Tibial nerve (tissue), 4 donors: ENCODE results near the gene UBL4B. TPM values are rescaled to one million over a fixed set of nuclear protein-coding genes. Genes with fewer than 3 reads are reported as not detected.

Experiments used
- DNase-seq, 2 donors: peaks; one replicate each; pipeline ENCODE4 v3.0.0-alpha.2; 2019; ENCODE audit warnings: low spot score in 2 of 2
- H3K27ac ChIP-seq, 4 donors: fragments of 200-600 bp; sonication (generic) in 3 of 4; one replicate each; pipeline ENCODE4 v1.5.1; 2017 to 2019; ENCODE audit warnings: mild to moderate bottlenecking in 1 of 4
- H3K27me3 ChIP-seq, 2 donors: fragments of 200-600 bp; sonication (generic) in 1 of 2; one replicate each; pipeline versions ENCODE4 v1.5.1 to v1.6.0; 2017 to 2019
- H3K36me3 ChIP-seq, 3 donors: fragments of 200-600 bp; sonication (generic); one replicate each; pipeline ENCODE4 v1.5.1; 2018 to 2019
- H3K4me1 ChIP-seq, 4 donors: fragments of 200-600 bp; sonication (generic) in 3 of 4; one replicate each; pipeline ENCODE4 v1.5.1; 2017 to 2019
- H3K4me3 ChIP-seq, 4 donors: fragments of 200-600 bp; sonication (generic) in 3 of 4; one replicate each; pipeline ENCODE4 v1.5.1; 2017 to 2019; ENCODE audit warnings: mild to moderate bottlenecking in 1 of 4, moderate library complexity in 1 of 4
- H3K9me3 ChIP-seq, 4 donors: fragments of 200-600 bp; sonication (generic) in 3 of 4; one replicate each; pipeline ENCODE4 v1.5.1; 2017 to 2019
- CTCF ChIP-seq, 5 experiments: fragments of 200-600 bp in 3 of 5; fragments of 450-650 bp in 2 of 5; sonication (generic) in 3 of 5; IDR thresholded peaks; one replicate each; pipeline ENCODE4 v1.5.1; 2016 to 2019; ENCODE audit warnings: antibody characterized with exemption in 5 of 5, mild to moderate bottlenecking in 3 of 5, moderate library complexity in 2 of 5
- EP300 ChIP-seq, 2 donors: sonication (generic); formaldehyde crosslinking; IDR thresholded peaks; one replicate each; pipeline ENCODE4 v1.6.1; 2017; ENCODE audit warnings: antibody characterized with exemption in 2 of 2, mild to moderate bottlenecking in 1 of 2
- POLR2A ChIP-seq, 2 donors: fragments of 450-650 bp; IDR thresholded peaks; one replicate each; pipeline ENCODE4 v1.6.1; 2017; ENCODE audit warnings: antibody characterized with exemption in 2 of 2, mild to moderate bottlenecking in 2 of 2, moderate library complexity in 2 of 2
- WGBS, 2 donors: methylation state at CpG; one replicate each; pipeline ENCODE4 v1.1.5; 2018; 5-methylcytosine and 5-hydroxymethylcytosine counted together
- total RNA-seq, 4 donors: library from RNA; depleted of rRNA; stranded (reverse); fragments of >200 nt; gene quantifications; one replicate each; pipeline ENCODE4 v1.1.0, GENCODE V29; 2016

The UBL4B gene
- total RNA-seq, 4 donors from 2014 or later = 0.42 TPM; not detected in 3

- H3K4me1 ChIP-seq = peaks cover 0 to 16% (median 4%) of the 10 kb centered on the region in 4 donors
- H3K27me3 ChIP-seq = peaks cover 0 to 58% of the 10 kb centered on the region in 2 donors
- no peaks in the 10 kb centered on the region for H3K36me3 ChIP-seq
- H3K4me3 ChIP-seq = no peak overlapping the region
- DNase-seq = no peak
- H3K9me3 ChIP-seq = no peaks in the 10 kb centered on the region
- TF ChIP-seq POLR2A (IDR thresholded peaks at IDR 0.05) = no peak
- TF ChIP-seq EP300 (IDR thresholded peaks at IDR 0.05) = no peak
- no peak for TF ChIP-seq CTCF (IDR thresholded peaks at IDR 0.05)
- WGBS, 2 donors = 61 to 67% methylated on average over 8 of the region's 8 CpGs
- H3K27ac ChIP-seq = no peak overlapping the region
Measured at GRCh38 chr1:110152133-110152785, 40.0 kb downstream of the UBL4B start.

GRCh38 chr1:110153407-110153950 is 41.2 kb downstream of the UBL4B start:
- DNase-seq = no peak
- Histone ChIP-seq H3K36me3 (no peaks in the 10 kb centered on the region), H3K4me1 (peaks cover 0 to 16% (median 4%) of the 10 kb centered on the region in 4 donors), H3K9me3 (no peaks in the 10 kb centered on the region), H3K4me3 (no peak overlapping the region), H3K27me3 (peaks cover 0 to 46% of the 10 kb centered on the region in 2 donors), H3K27ac (no peak overlapping the region)
- TF ChIP-seq POLR2A (IDR thresholded peaks at IDR 0.05) (no peak), CTCF (IDR thresholded peaks at IDR 0.05) (no peak), EP300 (IDR thresholded peaks at IDR 0.05) (no peak)

GRCh38 chr1:110155878-110156522 is 43.8 kb downstream of the UBL4B start:
- H3K4me3 ChIP-seq = no peak overlapping the region
- H3K27ac ChIP-seq = no peak overlapping the region
- peaks cover 0 to 6% (median under 1%) of the 10 kb centered on the region in 4 donors for H3K4me1 ChIP-seq
- DNase-seq = peak; percentile 32 to 58
- no peak for TF ChIP-seq EP300 (IDR thresholded peaks at IDR 0.05)
- TF ChIP-seq CTCF (IDR thresholded peaks at IDR 0.05) = no peak
- TF ChIP-seq POLR2A (IDR thresholded peaks at IDR 0.05) = no peak
- no peaks in the 10 kb centered on the region for H3K9me3 ChIP-seq
- H3K36me3 ChIP-seq = no peaks in the 10 kb centered on the region
- 15 to 18% methylated on average over 7 of the region's 7 CpGs for WGBS, 2 donors
- H3K27me3 ChIP-seq = peaks cover 0 to 29% of the 10 kb centered on the region in 2 donors

- 82 to 84% methylated on average over 5 of the region's 5 CpGs for WGBS, 2 donors
- no peak for DNase-seq
- Histone ChIP-seq H3K36me3 (no peaks in the 10 kb centered on the region), H3K9me3 (no peaks in the 10 kb centered on the region), H3K4me3 (no peak overlapping the region), H3K27ac (no peak overlapping the region), H3K4me1 (no peaks in the 10 kb centered on the region), H3K27me3 (peaks cover 0 to 8% of the 10 kb centered on the region in 2 donors)
- no peak for TF ChIP-seq POLR2A (IDR thresholded peaks at IDR 0.05)
- TF ChIP-seq CTCF (IDR thresholded peaks at IDR 0.05) = no peak
- no peak for TF ChIP-seq EP300 (IDR thresholded peaks at IDR 0.05)
Measured at GRCh38 chr1:110158261-110158660, 46.0 kb downstream of the UBL4B start.

- Histone ChIP-seq H3K4me3 (no peak overlapping the region), H3K4me1 (no peaks in the 10 kb centered on the region), H3K9me3 (no peaks in the 10 kb centered on the region), H3K36me3 (no peaks in the 10 kb centered on the region), H3K27ac (no peak overlapping the region), H3K27me3 (peaks cover 0 to 8% of the 10 kb centered on the region in 2 donors)
- WGBS, 2 donors = 41 to 43% methylated on average over 2 of the region's 2 CpGs
- TF ChIP-seq CTCF (IDR thresholded peaks at IDR 0.05) (no peak), POLR2A (IDR thresholded peaks at IDR 0.05) (no peak), EP300 (IDR thresholded peaks at IDR 0.05) (no peak)
- no peak for DNase-seq
Measured at GRCh38 chr1:110159168-110159567, 46.9 kb downstream of the UBL4B start.
